DMS79 (cell line): ENCODE measurements around the gene C6orf47.
A peak's percentile ranks its signal among the peaks of the same experiment; 100 is the strongest.

ENCODE experiments used
- DNase-seq: peaks from one replicate; lab custom pipeline; 2025; lab: John Stamatoyannopoulos, UW

The C6orf47 gene

DNA sequence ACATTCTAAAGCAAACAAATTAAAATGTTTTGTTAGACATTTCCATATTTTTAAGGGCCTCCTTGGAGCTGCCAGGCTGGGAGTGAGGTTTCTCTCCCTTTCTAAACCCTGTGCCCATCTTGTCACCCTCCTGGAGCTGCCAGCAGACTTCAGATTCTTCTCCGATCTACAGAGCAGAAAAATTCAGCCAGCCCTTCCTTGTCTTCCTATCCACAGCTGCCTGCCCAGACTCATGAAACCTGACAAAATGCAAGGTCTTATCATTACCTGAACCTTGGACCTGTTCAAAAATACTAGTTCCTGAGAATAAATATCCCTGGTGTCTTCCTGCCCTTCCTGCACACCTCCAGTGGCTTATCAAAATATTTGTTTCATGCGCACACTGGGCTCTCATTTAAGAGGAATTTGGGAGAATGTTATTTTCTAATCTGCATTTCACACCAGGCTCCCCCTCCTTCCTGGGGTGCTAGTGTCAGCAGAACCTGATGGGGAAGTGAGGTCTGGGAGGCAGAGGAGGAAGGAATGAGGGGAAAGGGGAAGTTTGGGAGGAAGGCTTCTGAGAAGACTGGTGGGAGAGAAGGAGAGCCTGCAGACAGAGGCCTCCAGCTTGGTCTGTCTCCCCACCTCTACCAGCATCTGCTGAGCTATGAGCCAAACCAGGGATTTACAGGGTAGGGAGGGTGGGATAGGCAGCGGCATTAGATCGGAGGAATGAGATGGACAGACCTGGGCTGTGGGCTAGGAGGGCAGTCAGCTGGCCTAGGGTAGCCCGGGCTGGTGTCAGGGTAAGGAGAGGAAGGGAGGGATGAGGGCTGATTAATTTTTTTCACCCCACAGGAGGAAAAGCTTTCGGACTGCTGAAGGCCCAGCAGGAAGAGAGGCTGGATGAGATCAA is 45.6 kb downstream of the C6orf47 start, which contains the start of gene AIF1:
TSS of gene AIF1 (plus strand) at position 551 of the 895 bp plus-strand sequence. CDS start at position 647, 96 bp downstream.
- no peak for DNase-seq

DNA sequence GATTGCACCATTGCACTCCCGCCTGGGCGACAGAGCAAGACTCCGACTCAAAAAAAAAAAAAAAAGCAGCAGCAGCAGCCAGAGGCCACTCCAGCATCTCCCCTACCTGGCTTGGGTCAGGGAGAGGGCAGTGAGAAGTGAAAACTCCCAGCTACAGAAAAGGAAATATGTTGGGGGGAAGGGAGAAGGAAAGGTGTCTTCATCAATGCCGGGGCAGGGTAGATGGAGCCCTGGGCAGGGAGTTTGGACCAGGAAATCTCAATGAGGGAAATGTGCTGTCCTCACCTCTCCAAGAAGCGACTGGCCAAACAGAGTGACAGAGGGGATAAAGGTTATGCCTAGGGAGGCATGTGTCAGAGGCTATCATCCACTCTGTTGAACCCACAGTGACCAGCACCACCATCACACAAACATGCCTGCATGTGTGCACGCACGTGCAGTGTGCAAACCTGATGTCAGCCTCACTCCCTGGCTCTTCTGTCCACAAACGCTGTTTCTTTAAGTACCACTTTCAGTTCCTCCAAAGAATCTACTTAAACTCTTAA is 46.4 kb downstream of the C6orf47 start:
- no peak for DNase-seq

DNA sequence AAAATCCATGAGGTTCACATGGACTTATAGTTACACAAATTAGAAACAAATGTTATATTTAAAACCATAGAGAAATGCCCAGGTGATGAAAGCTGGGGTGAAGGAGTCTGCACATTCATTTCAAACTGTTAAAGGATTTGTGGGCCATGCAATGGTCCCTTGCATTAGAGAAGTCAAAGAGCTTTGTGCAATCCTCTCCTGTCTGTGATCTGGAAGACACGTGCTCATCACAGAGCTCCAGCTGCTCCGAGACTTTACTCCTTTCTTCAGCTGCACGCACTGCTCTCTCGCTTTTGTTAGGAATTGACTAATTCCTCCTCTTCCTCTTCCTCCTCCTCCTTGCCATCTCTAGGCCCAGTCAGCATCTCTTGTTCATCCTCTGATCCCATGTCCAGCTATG is 49.6 kb downstream of the C6orf47 start:
- no peak for DNase-seq

DNA sequence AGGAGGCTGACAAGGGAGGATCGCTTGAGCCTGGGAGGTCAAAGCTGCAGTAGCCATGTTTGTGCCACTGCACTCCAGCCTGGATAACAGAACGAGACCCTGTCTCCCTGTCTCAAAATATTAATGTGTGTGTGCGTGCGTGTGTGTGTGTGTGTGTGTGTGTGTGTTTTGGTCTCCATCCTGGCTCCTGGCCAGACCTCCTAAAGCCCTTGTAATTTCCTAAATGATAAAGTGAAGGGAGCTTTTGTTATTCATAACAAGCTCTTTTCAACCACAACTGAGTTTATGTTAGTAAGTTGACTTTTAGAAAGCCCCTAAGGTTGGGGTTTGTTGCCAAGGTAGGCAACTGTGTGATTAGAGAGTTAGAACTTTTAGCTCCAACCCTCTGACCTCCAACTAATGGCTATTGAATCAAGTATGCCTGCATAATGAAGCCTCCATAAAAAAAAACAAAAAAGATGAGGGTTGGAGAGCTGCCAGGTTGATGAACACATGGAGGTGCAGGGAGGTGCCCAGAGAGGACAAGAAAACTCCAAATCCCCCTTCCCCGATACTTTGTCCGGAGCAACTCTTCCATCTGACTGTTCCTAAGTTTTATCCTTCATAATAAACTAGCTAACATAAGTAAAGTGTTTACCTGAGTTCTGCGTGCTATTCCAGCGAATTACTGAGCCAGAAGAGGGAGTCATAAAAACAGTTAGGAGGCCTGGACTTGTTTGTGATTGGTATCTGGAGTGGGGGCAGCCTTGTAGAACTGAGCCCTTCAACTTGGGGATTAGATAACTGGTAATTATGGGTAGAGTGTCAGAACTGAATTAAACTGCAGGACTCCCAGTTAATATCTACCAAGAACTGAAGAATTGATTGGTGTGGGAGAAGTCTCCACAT is 50.8 kb downstream of the C6orf47 start:
- peak; percentile 62 for DNase-seq
